Immature natural killer cell (primary cell): ENCODE data around the gene BRF1. TPM values are rescaled to one million over a fixed set of nuclear protein-coding genes. Genes with fewer than 3 reads are reported as not detected.
A peak's percentile ranks its signal among the peaks of the same experiment; 100 is the strongest.

Experiments used
- DNase-seq, 3 donors: peaks; one replicate each; pipeline ENCODE4 v3.0.0; 2022; ENCODE audit warnings: mixed read lengths in 1 of 3
- H3K27ac Mint-ChIP-seq, 6 donors: one replicate each; pipeline ENCODE4 v1.8.0; 2020; ENCODE audit warnings: mixed read lengths in 6 of 6, mild to moderate bottlenecking in 5 of 6, inconsistent platforms in 4 of 6, moderate library complexity in 3 of 6
- H3K27me3 Mint-ChIP-seq, 3 donors: one replicate each; pipeline ENCODE4 v1.8.0; 2020 to 2021; ENCODE audit warnings: low read depth in 3 of 3, mild to moderate bottlenecking in 3 of 3, mixed read lengths in 3 of 3, moderate library complexity in 3 of 3, inconsistent platforms in 1 of 3
- H3K36me3 Mint-ChIP-seq, 3 donors: one replicate each; pipeline ENCODE4 v1.8.0; 2020; ENCODE audit warnings: mixed read lengths in 3 of 3, inconsistent platforms in 2 of 3, mild to moderate bottlenecking in 2 of 3
- H3K4me1 Mint-ChIP-seq, 2 donors: one replicate each; pipeline ENCODE4 v1.8.0; 2020; ENCODE audit warnings: inconsistent platforms in 2 of 2, mild to moderate bottlenecking in 2 of 2, mixed read lengths in 2 of 2, moderate library complexity in 1 of 2
- H3K4me3 Mint-ChIP-seq, 5 donors: one replicate each; pipeline ENCODE4 v1.8.0; 2020; ENCODE audit warnings: mild to moderate bottlenecking in 5 of 5, mixed read lengths in 5 of 5, inconsistent platforms in 3 of 5, moderate library complexity in 3 of 5
- H3K9me3 Mint-ChIP-seq, 6 donors: one replicate each; pipeline ENCODE4 v1.8.0; 2020; ENCODE audit warnings: mild to moderate bottlenecking in 6 of 6, mixed read lengths in 6 of 6, inconsistent platforms in 4 of 6, moderate library complexity in 3 of 6
- polyA plus RNA-seq, 3 donors: library from polyadenylated mRNA; unstranded; fragments of 300-500 nt; fragmentation: Illumina TruSeq; gene quantifications; one replicate each; pipeline ENCODE4 v1.2.3, GENCODE V29; 2021

BRF1 gene
- polyA plus RNA-seq, 3 donors from 2014 or later: 2.9 to 11.0 (median 8.0) TPM

GRCh38 chr14:105250986-105251385 lies 49.8 kb downstream of the BRF1 start:
- Mint-ChIP-seq H3K9me3 (no peaks in the 10 kb centered on the region), H3K36me3 (peaks cover 0 to 6% (median 0%) of the 10 kb centered on the region in 3 donors), H3K27ac (peak overlapping the region; percentile 1 to 86 (median 78)), H3K4me3 (peak overlapping the region; percentile 6 to 45 (median 40)), H3K27me3 (peaks cover 2 to 4% (median 4%) of the 10 kb centered on the region in 3 donors), H3K4me1 (peaks cover 15% of the 10 kb centered on the region in 2 donors)
- no peak for DNase-seq

DNA sequence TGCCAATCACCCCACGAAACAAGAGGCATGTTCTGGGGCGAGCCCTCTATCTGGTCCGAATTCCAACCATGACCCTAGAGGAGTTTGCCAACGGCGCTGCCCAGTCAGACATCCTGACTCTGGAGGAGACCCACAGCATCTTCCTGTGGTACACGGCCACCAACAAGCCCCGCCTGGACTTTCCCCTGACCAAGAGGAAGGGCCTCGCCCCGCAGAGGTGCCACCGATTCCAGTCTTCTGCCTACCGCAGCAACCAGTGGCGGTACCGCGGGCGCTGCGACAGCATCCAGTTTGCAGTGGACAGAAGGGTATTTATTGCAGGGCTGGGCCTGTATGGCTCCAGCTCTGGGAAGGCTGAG lies 50.8 kb downstream of the BRF1 start:
- H3K4me1 Mint-ChIP-seq: peaks cover 21 to 22% of the 10 kb centered on the region in 2 donors
- no peak for DNase-seq
- H3K36me3 Mint-ChIP-seq: peaks cover 0 to 6% (median 0%) of the 10 kb centered on the region in 3 donors
- no peaks in the 10 kb centered on the region for H3K9me3 Mint-ChIP-seq
- H3K27ac Mint-ChIP-seq: peak overlapping the region; percentile 72 to 86 (median 82)
- peaks cover 2 to 4% (median 4%) of the 10 kb centered on the region in 3 donors for H3K27me3 Mint-ChIP-seq
- H3K4me3 Mint-ChIP-seq: peak overlapping the region; percentile 57 to 81 (median 79)

DNA sequence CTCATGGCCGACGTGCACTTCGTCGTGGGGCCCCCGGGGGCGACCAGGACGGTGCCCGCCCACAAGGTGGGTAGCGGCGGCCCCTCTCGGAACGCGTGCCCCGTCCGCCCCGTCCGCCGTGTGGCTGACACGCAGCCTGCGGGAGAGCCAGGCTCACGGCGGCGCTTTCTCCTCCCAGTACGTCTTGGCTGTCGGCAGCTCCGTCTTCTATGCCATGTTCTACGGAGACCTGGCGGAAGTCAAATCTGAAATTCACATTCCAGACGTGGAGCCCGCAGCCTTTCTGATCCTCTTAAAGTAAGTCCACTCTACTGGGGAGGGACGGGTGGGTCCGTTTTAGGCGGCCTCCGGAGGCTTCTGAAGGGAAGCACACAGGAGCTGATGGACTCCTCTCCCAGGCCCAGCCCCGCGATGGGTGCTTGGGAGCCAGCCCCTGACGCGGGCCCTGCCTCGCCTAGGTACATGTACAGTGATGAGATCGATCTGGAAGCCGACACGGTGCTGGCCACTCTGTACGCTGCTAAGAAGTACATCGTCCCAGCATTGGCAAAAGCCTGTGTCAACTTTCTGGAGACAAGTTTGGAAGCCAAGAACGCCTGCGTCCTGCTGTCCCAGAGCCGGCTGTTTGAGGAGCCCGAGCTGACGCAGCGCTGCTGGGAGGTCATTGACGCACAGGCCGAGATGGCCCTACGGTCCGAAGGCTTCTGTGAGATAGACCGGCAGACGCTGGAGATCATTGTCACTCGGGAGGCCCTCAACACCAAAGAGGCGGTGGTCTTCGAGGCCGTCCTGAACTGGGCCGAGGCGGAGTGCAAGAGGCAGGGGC lies 51.4 kb downstream of the BRF1 start:
- no peak for DNase-seq
- Mint-ChIP-seq H3K4me3 (peak overlapping the region; percentile 57 to 81 (median 79)), H3K27ac (peak overlapping the region; percentile 72 to 86 (median 82)), H3K36me3 (peaks cover 0 to 6% (median 0%) of the 10 kb centered on the region in 3 donors), H3K9me3 (no peaks in the 10 kb centered on the region), H3K27me3 (peaks cover 2 to 4% (median 4%) of the 10 kb centered on the region in 3 donors), H3K4me1 (peaks cover 21 to 22% of the 10 kb centered on the region in 2 donors)

DNA sequence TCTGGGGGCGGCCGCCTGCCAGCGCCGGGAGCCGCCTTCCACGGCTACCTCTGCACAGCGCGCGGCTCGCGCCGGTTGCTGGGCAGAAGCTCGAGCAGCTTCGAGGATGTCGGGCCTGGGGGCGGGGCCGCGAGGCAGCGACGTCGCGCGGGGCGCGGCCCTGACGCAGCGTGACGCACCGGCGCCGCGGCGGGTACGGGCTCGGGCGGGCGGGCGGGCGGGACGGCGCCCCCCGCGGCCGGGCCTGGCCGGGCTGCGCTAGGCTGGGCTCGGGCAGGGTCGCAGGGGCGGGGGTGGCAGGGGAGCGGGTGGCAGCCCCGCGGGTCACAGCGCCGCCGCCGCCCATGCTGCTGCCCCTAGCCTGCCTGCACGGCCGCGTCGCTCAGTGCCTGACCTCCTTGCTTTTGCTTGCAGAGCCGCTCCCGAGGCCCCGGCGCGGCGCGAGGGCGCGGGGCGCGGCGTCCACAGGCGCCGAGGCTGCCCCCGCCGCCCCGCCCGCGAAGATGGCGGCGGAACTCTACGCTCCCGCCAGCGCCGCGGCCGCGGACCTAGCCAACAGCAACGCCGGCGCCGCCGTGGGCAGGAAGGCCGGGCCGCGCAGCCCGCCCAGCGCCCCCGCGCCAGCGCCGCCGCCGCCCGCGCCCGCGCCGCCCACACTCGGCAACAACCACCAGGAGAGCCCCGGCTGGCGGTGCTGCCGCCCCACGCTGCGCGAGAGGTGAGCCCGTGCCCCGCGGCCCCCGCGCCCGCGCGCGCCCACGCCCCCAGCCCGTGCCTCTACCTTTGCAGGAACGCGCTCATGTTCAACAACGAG lies 52.2 kb downstream of the BRF1 start, which contains the start of gene BTBD6:
Gene BTBD6 (plus strand): TSS at position 166 of the 814 bp plus-strand sequence. CDS start 179 bp downstream, at position 345.
- Mint-ChIP-seq H3K27me3 (peaks cover 2 to 4% (median 4%) of the 10 kb centered on the region in 3 donors), H3K4me1 (peaks cover 21 to 22% of the 10 kb centered on the region in 2 donors), H3K27ac (peak within 1 kb of the TSS; percentile 80 to 91 (median 84)), H3K4me3 (peak within 1 kb of the TSS; percentile 79 to 83 (median 81)), H3K9me3 (no peaks in the 10 kb centered on the region), H3K36me3 (peaks cover 0 to 4% (median 0%) of the 10 kb centered on the region in 3 donors)
- peak; percentile 86 to 90 (median 90) for DNase-seq

GRCh38 chr14:105247715-105248367 lies 53.0 kb downstream of the BRF1 start:
- H3K9me3 Mint-ChIP-seq: no peaks in the 10 kb centered on the region
- peaks cover 21 to 22% of the 10 kb centered on the region in 2 donors for H3K4me1 Mint-ChIP-seq
- H3K27ac Mint-ChIP-seq: peak overlapping the region; percentile 73 to 91 (median 84)
- H3K27me3 Mint-ChIP-seq: peaks cover 2 to 4% (median 2%) of the 10 kb centered on the region in 3 donors
- no peak for DNase-seq
- H3K36me3 Mint-ChIP-seq: peaks cover 0 to 4% (median 0%) of the 10 kb centered on the region in 3 donors
- peak overlapping the region; percentile 79 to 83 (median 81) for H3K4me3 Mint-ChIP-seq

DNA sequence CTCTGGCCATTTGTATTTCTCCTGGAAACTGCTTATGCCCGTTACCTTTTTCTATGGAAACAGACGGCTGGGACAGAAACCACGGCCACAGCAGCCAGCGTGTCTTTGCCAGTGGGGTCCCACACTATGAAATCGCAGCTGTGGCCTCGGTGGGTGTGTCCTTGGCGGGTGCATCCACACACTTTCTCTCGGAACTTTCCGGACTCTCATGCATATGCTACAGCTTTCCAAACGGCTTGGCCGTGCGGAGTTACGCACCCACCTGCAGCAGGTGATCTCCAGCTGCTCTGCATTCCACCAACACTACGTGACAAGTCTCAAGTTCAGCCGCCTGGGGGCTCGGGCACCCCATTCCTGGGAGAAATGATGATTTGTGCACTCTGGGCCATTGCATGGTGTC lies 53.8 kb downstream of the BRF1 start:
- H3K9me3 Mint-ChIP-seq: no peaks in the 10 kb centered on the region
- peaks cover 0 to 4% (median 0%) of the 10 kb centered on the region in 3 donors for H3K36me3 Mint-ChIP-seq
- no peak for DNase-seq
- H3K27ac Mint-ChIP-seq: peak overlapping the region in 5 of 6 donors; percentile 58 to 82 (median 75)
- H3K4me3 Mint-ChIP-seq: peak overlapping the region; percentile 65 to 83 (median 80)
- H3K27me3 Mint-ChIP-seq: peaks cover 2 to 4% (median 2%) of the 10 kb centered on the region in 3 donors
- H3K4me1 Mint-ChIP-seq: peaks cover 21 to 22% of the 10 kb centered on the region in 2 donors

DNA sequence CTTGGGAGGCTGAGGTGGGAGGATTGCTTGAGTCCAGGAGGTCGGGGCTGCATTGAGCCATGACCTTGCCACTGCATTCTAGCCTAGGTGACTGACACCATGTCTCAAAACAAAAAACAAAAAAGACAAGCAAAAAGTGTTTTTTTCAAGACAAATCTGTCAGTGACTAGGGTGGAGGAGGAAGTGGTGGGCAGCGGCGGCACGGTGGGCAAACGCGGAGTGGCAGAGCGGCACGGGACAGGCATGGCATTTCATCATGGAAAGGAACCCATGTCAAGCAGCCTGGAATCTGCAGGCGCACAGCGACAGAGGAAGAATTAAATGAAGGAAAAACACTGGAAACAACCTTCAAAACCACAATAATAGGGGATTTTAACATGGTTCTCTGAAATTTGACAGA lies 56.5 kb downstream of the BRF1 start:
- no peaks in the 10 kb centered on the region for H3K36me3 Mint-ChIP-seq
- no peak for DNase-seq
- H3K4me1 Mint-ChIP-seq: peaks cover 17 to 18% of the 10 kb centered on the region in 2 donors
- no peak overlapping the region for H3K27ac Mint-ChIP-seq
- H3K4me3 Mint-ChIP-seq: no peak overlapping the region
- H3K9me3 Mint-ChIP-seq: no peaks in the 10 kb centered on the region
- peaks cover 2 to 4% (median 2%) of the 10 kb centered on the region in 3 donors for H3K27me3 Mint-ChIP-seq

DNA sequence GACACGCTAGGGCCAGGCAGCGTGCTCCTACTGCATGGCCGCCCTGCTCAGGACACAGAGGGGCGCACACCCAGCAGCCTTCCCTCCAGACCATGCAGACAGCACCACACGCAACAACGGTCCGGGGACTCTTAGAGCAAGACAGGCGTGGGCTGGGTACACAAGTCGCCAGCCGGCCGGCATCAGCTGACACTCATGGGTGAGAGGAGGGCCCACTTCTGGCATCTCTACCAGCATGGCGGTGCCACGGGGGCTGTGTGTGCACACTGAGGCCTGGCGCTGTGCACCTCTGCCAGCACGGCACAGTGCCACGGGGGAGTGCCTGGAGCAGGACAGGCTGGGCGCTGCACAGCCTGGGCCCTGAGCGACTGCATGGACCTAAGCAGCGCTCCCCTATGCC lies 59.2 kb downstream of the BRF1 start:
- no peaks in the 10 kb centered on the region for H3K27me3 Mint-ChIP-seq
- H3K27ac Mint-ChIP-seq: no peak overlapping the region
- DNase-seq: no peak
- H3K9me3 Mint-ChIP-seq: no peaks in the 10 kb centered on the region
- H3K4me1 Mint-ChIP-seq: peaks cover 6 to 7% of the 10 kb centered on the region in 2 donors
- H3K4me3 Mint-ChIP-seq: no peak overlapping the region
- H3K36me3 Mint-ChIP-seq: no peaks in the 10 kb centered on the region

DNA sequence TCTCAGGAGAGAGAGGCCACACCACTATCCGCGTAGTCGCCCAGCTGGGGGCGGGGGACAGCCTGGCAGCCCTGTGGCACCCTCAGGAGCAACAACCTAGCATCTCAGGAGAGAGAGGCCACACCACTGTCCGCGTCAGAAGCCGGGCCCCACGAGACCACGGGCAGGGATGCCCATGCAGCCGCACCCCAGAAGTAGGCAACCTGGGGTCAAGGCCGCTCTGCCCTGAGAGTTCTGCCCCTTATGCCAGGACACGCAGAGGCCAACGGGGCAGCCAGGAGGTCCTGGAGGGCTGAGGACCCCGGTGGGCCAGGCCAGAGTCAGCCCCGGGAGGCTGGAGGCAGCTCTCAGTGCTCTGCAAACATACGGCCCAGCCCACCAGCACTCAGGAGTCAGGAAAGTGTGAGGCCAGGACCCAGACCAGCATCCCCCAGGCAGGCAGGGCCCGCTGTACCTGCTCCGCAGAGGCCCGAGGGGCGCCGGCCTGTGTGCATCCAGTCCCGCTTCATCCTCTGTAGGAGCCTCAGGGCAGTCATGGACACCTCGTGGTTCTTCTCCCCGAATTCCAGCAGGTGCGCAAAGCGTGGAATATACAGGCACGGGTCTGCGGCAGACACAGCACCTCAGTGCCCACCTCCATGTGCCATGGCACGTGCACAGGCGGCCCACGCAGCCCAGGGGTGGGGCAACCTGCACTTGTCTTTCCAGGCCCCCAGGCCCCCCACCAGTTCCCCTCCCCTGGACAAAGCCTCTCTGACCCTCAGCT lies 59.8 kb downstream of the BRF1 start:
- Mint-ChIP-seq H3K9me3 (no peaks in the 10 kb centered on the region), H3K36me3 (no peaks in the 10 kb centered on the region), H3K4me1 (peaks cover 6 to 7% of the 10 kb centered on the region in 2 donors), H3K27ac (no peak overlapping the region), H3K4me3 (no peak overlapping the region), H3K27me3 (no peaks in the 10 kb centered on the region)
- no peak for DNase-seq

DNA sequence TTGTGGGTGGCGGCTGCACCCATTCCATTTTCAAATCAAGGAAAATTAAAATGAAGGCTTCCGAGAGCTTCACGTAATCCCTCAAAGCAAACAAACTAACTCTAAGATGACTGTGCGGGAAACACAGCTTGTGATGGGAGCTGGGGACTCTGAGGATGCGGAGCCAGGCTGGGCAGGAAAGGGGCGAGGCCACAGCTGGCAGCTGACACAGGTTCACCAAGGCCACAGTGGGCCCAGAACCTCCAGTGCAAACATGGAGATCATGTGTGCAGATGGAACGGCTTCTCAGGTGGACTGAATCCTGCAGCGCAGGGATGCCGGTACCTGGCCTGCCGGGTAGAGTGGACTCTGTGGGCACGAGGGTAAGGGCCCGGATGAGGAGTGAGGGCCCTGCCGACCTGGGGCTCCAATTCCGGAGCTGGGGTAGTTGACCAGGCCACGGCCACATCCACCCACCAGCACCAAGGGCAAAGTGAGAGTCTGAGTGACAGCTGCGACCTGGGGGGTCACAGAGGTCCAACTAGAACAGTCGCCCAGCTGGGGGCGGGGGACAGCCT lies 71.6 kb downstream of the BRF1 start:
- Mint-ChIP-seq H3K4me1 (no peaks in the 10 kb centered on the region), H3K4me3 (no peak overlapping the region), H3K27ac (peak overlapping the region in 1 of 6 donors; percentile 53), H3K27me3 (no peaks in the 10 kb centered on the region), H3K36me3 (peaks cover 0 to 5% (median 4%) of the 10 kb centered on the region in 3 donors), H3K9me3 (no peaks in the 10 kb centered on the region)
- no peak for DNase-seq

DNA sequence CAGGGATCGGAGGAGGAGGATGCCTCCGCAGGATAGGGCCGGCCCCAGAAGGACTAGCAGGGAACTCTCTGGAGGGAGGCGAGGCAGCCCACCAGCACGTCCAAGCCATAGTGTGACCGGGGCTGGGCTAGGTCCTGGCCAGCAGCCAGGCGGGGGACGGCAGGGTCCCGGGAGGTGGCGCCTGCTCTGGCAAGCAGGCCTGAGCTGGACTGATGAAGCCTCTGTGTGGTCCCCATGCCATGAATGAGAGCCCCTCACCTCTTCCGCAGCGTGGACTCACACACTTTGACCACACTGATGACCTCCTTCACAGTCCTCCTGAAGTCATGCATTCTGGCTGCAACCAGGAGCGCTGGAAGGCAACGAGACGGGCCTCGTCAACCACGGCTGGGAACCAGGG lies 72.2 kb downstream of the BRF1 start:
- DNase-seq: no peak
- Mint-ChIP-seq H3K4me1 (no peaks in the 10 kb centered on the region), H3K27me3 (no peaks in the 10 kb centered on the region), H3K9me3 (no peaks in the 10 kb centered on the region), H3K27ac (no peak overlapping the region), H3K4me3 (no peak overlapping the region), H3K36me3 (peaks cover 0 to 10% (median 4%) of the 10 kb centered on the region in 3 donors)

GRCh38 chr14:105227346-105227745 lies 73.5 kb downstream of the BRF1 start:
- no peaks in the 10 kb centered on the region for H3K9me3 Mint-ChIP-seq
- no peaks in the 10 kb centered on the region for H3K27me3 Mint-ChIP-seq
- no peaks in the 10 kb centered on the region for H3K4me1 Mint-ChIP-seq
- peaks cover 4 to 18% (median 10%) of the 10 kb centered on the region in 3 donors for H3K36me3 Mint-ChIP-seq
- no peak overlapping the region for H3K4me3 Mint-ChIP-seq
- H3K27ac Mint-ChIP-seq: no peak overlapping the region
- DNase-seq: no peak
